Panc1 (cell line): ENCODE measurements around the gene FRMD4A. TPM values are rescaled to one million over a fixed set of nuclear protein-coding genes. Genes with fewer than 3 reads are reported as not detected.

ENCODE experiments used
- ATAC-seq: fragments of 200-7000 bp; cut with Tn5 transposase; 2 replicates; pipeline ENCODE4 v1.9.1; 2020; ENCODE audit warnings: mild to moderate bottlenecking, moderate library complexity
- BruUV-seq: library from RNA; stranded (reverse); fragments of 400-500 nt; replicated peaks from 2 replicates; lab custom pipeline; 2021; lab: Mats Ljungman, UMichigan
- CTCF ChIA-PET: fragments of 300-600 bp; sonication (Branson Sonifier 250); formaldehyde crosslinking; loops from one replicate; lab custom pipeline; 2022; ENCODE audit warnings: antibody characterized with exemption; lab: Charles Lee
- POLR2A ChIA-PET: fragments of 300-600 bp; sonication (Branson Sonifier 250); formaldehyde crosslinking; loops from one replicate; lab custom pipeline; 2022; ENCODE audit warnings: antibody characterized with exemption; lab: Charles Lee
- DNase-seq: peaks from one replicate; pipeline ENCODE4 v3.0.0-alpha.2; 2010; ENCODE audit warnings: low read depth, low spot score
- H3K27ac ChIP-seq: 2 replicates; pipeline ENCODE4 v1.5.1; 2011; ENCODE audit warnings: mild to moderate bottlenecking, low read length, inconsistent platforms
- H3K27me3 ChIP-seq: fragments of 200-500 bp; sonication (Bioruptor generic); 2 replicates; pipeline ENCODE4 v1.6.0; 2014; ENCODE audit warnings: low read length, inconsistent platforms; ENCODE audit not compliant: control insufficient read depth, insufficient read depth
- H3K36me3 ChIP-seq: fragments of 200-500 bp; sonication (Bioruptor generic); 2 replicates; pipeline ENCODE4 v1.5.1; 2014; ENCODE audit warnings: inconsistent platforms, mild to moderate bottlenecking, low read length, moderate library complexity; ENCODE audit not compliant: control insufficient read depth, insufficient read depth
- H3K4me1 ChIP-seq: 2 replicates; pipeline ENCODE4 v1.5.1; 2011; ENCODE audit warnings: inconsistent platforms, mild to moderate bottlenecking, low read length, moderate library complexity; ENCODE audit not compliant: control insufficient read depth, insufficient read depth
- H3K4me3 ChIP-seq, 2 experiments: 2 replicates each; pipeline ENCODE4 v1.5.1; 2011 to 2012; ENCODE audit warnings: low read depth in 2 of 2, low read length in 2 of 2, mild to moderate bottlenecking in 2 of 2, inconsistent platforms in 1 of 2, moderate library complexity in 1 of 2
- H3K9me3 ChIP-seq: fragments of 200-500 bp; sonication (Bioruptor generic); 2 replicates; pipeline ENCODE4 v1.5.1; 2014; ENCODE audit warnings: low read depth, mild to moderate bottlenecking, inconsistent platforms, low read length, moderate library complexity; ENCODE audit not compliant: control insufficient read depth, insufficient read depth
- CTCF ChIP-seq: fragments of 450-650 bp; IDR thresholded peaks from 2 replicates; pipeline ENCODE4 v1.5.1; 2017; ENCODE audit warnings: mild to moderate bottlenecking
- POLR2AphosphoS5 ChIP-seq: IDR thresholded peaks from 2 replicates; pipeline ENCODE4 v1.6.1; 2012; ENCODE audit warnings: mild to moderate bottlenecking, low read depth, low read length, moderate library complexity
- REST ChIP-seq, 2 experiments: IDR thresholded peaks; 2 replicates each; pipeline ENCODE4 v1.6.1; 2011 to 2012; ENCODE audit warnings: low read depth in 2 of 2, control low read depth in 1 of 2, low read length in 1 of 2, mild to moderate bottlenecking in 1 of 2, moderate library complexity in 1 of 2; ENCODE audit not compliant: insufficient read depth in 1 of 2
- SIN3A ChIP-seq: IDR thresholded peaks from 2 replicates; pipeline ENCODE4 v1.6.1; 2012; ENCODE audit warnings: low read depth, mild to moderate bottlenecking, low read length, moderate library complexity, borderline replicate concordance; ENCODE audit not compliant: insufficient read depth
- TCF7L2 ChIP-seq: IDR thresholded peaks from 2 replicates; pipeline ENCODE4 v1.6.1; 2011; ENCODE audit warnings: mild to moderate bottlenecking, low read depth, low read length, inconsistent platforms
- in situ Hi-C: cut with HindIII; loops from 2 replicates; pipeline ENCODE4 v1.10.0; 2016; ENCODE audit warnings: low sequenced_read_pairs, low pct_unique_long_range_greater_than_20kb
- intact Hi-C: fragments of 100-400 bp; cut with micrococcal nuclease; formaldehyde crosslinking; loops from one replicate; pipeline ENCODE4 v1.10.0; 2022; ENCODE audit not compliant: unreplicated experiment
- total RNA-seq: library from RNA; stranded (reverse); gene quantifications from one replicate; pipeline ENCODE4 v1.2.1, GENCODE V29; 2021; ENCODE audit not compliant: unreplicated experiment

Gene FRMD4A
- total RNA-seq, 1 experiment from 2014 or later = 7.1 TPM

GRCh38 chr10:14350006-14350405 is 19.3 kb upstream of the FRMD4A start:
- no peak for DNase-seq
- no TSS peak for BruUV-seq
- Histone ChIP-seq H3K36me3 (no peaks in the 10 kb centered on the region), H3K9me3 (no peaks in the 10 kb centered on the region), H3K4me1 (no peaks in the 10 kb centered on the region), H3K27me3 (no peaks in the 10 kb centered on the region), H3K4me3 (no peak overlapping the region), H3K27ac (no peak overlapping the region)
- no peak for ATAC-seq
- intact Hi-C loops (no loop called here), in situ Hi-C loops (no loop called here)
- TF ChIP-seq POLR2AphosphoS5 (no peak), SIN3A (no peak), REST (IDR thresholded peaks at IDR 0.05; ENCODE audit: insufficient read depth in 1 of 2, low read depth in 2 of 2, low read length in 1 of 2) (no peak), TCF7L2 (no peak), CTCF (no peak)
- ChIA-PET POLR2A (no interaction called here), CTCF (no interaction called here)

GRCh38 chr10:14349081-14349480 is 18.4 kb upstream of the FRMD4A start:
- H3K4me1 ChIP-seq = no peaks in the 10 kb centered on the region
- no peak for DNase-seq
- H3K27me3 ChIP-seq = no peaks in the 10 kb centered on the region
- no peak for TF ChIP-seq TCF7L2
- no peak for TF ChIP-seq SIN3A
- no peak for TF ChIP-seq POLR2AphosphoS5
- no peak for TF ChIP-seq REST (IDR thresholded peaks at IDR 0.05; ENCODE audit: insufficient read depth in 1 of 2, low read depth in 2 of 2, low read length in 1 of 2)
- TF ChIP-seq CTCF = no peak
- CTCF ChIA-PET = no interaction called here
- no peak for ATAC-seq
- POLR2A ChIA-PET = no interaction called here
- in situ Hi-C loops = no loop called here
- H3K27ac ChIP-seq = no peak overlapping the region
- H3K36me3 ChIP-seq = no peaks in the 10 kb centered on the region
- intact Hi-C loops = no loop called here
- no TSS peak for BruUV-seq
- no peaks in the 10 kb centered on the region for H3K9me3 ChIP-seq
- H3K4me3 ChIP-seq = no peak overlapping the region
